HEK293 (cell line): Measurements from ENCODE around the gene KIF14.
A peak's percentile ranks its signal among the peaks of the same experiment; 100 is the strongest.

Experiments
- CTCF ChIA-PET: fragments of 350-600 bp; formaldehyde crosslinking; extraction: SDS; loops from one replicate; lab custom pipeline; 2021; ENCODE audit warnings: antibody characterized with exemption; lab: Yijun Ruan, JAX
- POLR2A ChIA-PET: fragments of 300-600 bp; formaldehyde crosslinking; extraction: SDS; loops from one replicate; lab custom pipeline; 2020; ENCODE audit warnings: antibody characterized with exemption, inconsistent platforms; lab: Yijun Ruan, JAX
- H3K27ac ChIP-seq: fragments of 200-500 bp; sonication (Bioruptor generic); 2 replicates; pipeline ENCODE4 v1.5.1; 2014; ENCODE audit warnings: low read depth, low read length, control low read depth, inconsistent platforms; ENCODE audit errors: extremely low read depth
- H3K36me3 ChIP-seq, 2 experiments: fragments of 200-500 bp in 1 of 2; sonication (Bioruptor generic) in 1 of 2; 1 replicate in 1 of 2; 2 replicates in 1 of 2; pipeline ENCODE4 v1.5.1; 2014 to 2017; ENCODE audit warnings: inconsistent platforms in 2 of 2, low read length in 2 of 2; ENCODE audit not compliant: control insufficient read depth in 2 of 2, insufficient read depth in 1 of 2
- H3K4me1 ChIP-seq: fragments of 200-500 bp; sonication (Bioruptor generic); 2 replicates; pipeline ENCODE4 v1.5.1; 2014; ENCODE audit warnings: mild to moderate bottlenecking, low read length, inconsistent platforms; ENCODE audit not compliant: control insufficient read depth, insufficient read depth
- H3K4me3 ChIP-seq: 2 replicates; pipeline ENCODE4 v1.5.1; 2011; ENCODE audit warnings: low read depth, mild to moderate bottlenecking, control low read depth, low read length, moderate library complexity
- H3K9me3 ChIP-seq: fragments of 200-500 bp; sonication (Bioruptor generic); 2 replicates; pipeline ENCODE4 v1.5.1; 2014; ENCODE audit warnings: low read depth, low read length, inconsistent platforms; ENCODE audit not compliant: control insufficient read depth, insufficient read depth
- ATF2 ChIP-seq: fragments of 450-650 bp; formaldehyde crosslinking; IDR thresholded peaks from 2 replicates; pipeline ENCODE4 v1.5.1; 2016; ENCODE audit warnings: missing biosample characterization, missing genetic modification characterization, low read depth
- BCL11A ChIP-seq: fragments of 450-650 bp; formaldehyde crosslinking; IDR thresholded peaks from 2 replicates; pipeline ENCODE4 v1.5.1; 2016; ENCODE audit warnings: low read depth, missing biosample characterization, missing genetic modification characterization
- CTCF ChIP-seq: fragments of 450-650 bp; formaldehyde crosslinking; IDR thresholded peaks from 2 replicates; pipeline ENCODE4 v1.5.1; 2016; ENCODE audit warnings: missing biosample characterization, missing genetic modification characterization
- GLI2 ChIP-seq: fragments of 450-650 bp; formaldehyde crosslinking; IDR thresholded peaks from 2 replicates; pipeline ENCODE4; 2017; ENCODE audit warnings: missing biosample characterization, missing genetic modification characterization, low read depth, borderline replicate concordance
- PBX3 ChIP-seq: sonication (generic); formaldehyde crosslinking; IDR thresholded peaks from 2 replicates; pipeline ENCODE4 v1.8.1; 2022; ENCODE audit warnings: mild to moderate bottlenecking, moderate library complexity, missing genetic modification reagents
- PRDM1 ChIP-seq: fragments of 450-650 bp; formaldehyde crosslinking; IDR thresholded peaks from 2 replicates; pipeline ENCODE4; 2016; ENCODE audit warnings: missing biosample characterization, missing genetic modification characterization
- PRDM10 ChIP-seq: fragments of 450-650 bp; formaldehyde crosslinking; IDR thresholded peaks from 2 replicates; pipeline ENCODE4 v1.5.1; 2016; ENCODE audit warnings: missing biosample characterization, missing genetic modification characterization
- PRDM6 ChIP-seq: fragments of 450-650 bp; formaldehyde crosslinking; IDR thresholded peaks from 2 replicates; pipeline ENCODE4 v1.5.1; 2017; ENCODE audit warnings: missing biosample characterization, missing genetic modification characterization
- ZBTB17 ChIP-seq: fragments of 450-650 bp; formaldehyde crosslinking; IDR thresholded peaks from 2 replicates; pipeline ENCODE4 v1.5.1; 2016; ENCODE audit warnings: missing biosample characterization, missing genetic modification characterization
- ZEB2 ChIP-seq: fragments of 450-650 bp; formaldehyde crosslinking; IDR thresholded peaks from 2 replicates; pipeline ENCODE4 v1.5.1; 2016; ENCODE audit warnings: missing biosample characterization, missing genetic modification characterization
- ZFP69B ChIP-seq: fragments of 450-650 bp; formaldehyde crosslinking; IDR thresholded peaks from 2 replicates; pipeline ENCODE4 v1.5.1; 2016; ENCODE audit warnings: missing biosample characterization, missing genetic modification characterization
- ZNF184 ChIP-seq: fragments of 450-650 bp; IDR thresholded peaks from 2 replicates; pipeline ENCODE4 v1.5.1; 2018; ENCODE audit warnings: missing biosample characterization, mild to moderate bottlenecking, missing genetic modification characterization
- ZNF2 ChIP-seq: fragments of 450-650 bp; formaldehyde crosslinking; IDR thresholded peaks from 2 replicates; pipeline ENCODE4 v1.5.1; 2016; ENCODE audit warnings: missing biosample characterization, missing genetic modification characterization
- ZNF266 ChIP-seq: fragments of 450-650 bp; formaldehyde crosslinking; IDR thresholded peaks from 2 replicates; pipeline ENCODE4 v1.5.1; 2016; ENCODE audit warnings: missing biosample characterization, missing genetic modification characterization, low read depth
- ZNF423 ChIP-seq: fragments of 450-650 bp; formaldehyde crosslinking; IDR thresholded peaks from 2 replicates; pipeline ENCODE4 v1.5.1; 2016; ENCODE audit warnings: missing biosample characterization, missing genetic modification characterization
- ZNF600 ChIP-seq: fragments of 450-650 bp; formaldehyde crosslinking; IDR thresholded peaks from 2 replicates; pipeline ENCODE4 v1.5.1; 2016; ENCODE audit warnings: missing biosample characterization, missing genetic modification characterization
- ZNF629 ChIP-seq: fragments of 450-650 bp; formaldehyde crosslinking; IDR thresholded peaks from 2 replicates; pipeline ENCODE4 v1.5.1; 2017; ENCODE audit warnings: missing biosample characterization, missing genetic modification characterization
- ZNF654 ChIP-seq: fragments of 450-650 bp; formaldehyde crosslinking; IDR thresholded peaks from 2 replicates; pipeline ENCODE4 v1.5.1; 2016; ENCODE audit warnings: low read depth, missing biosample characterization, missing genetic modification characterization
- ZNF660 ChIP-seq: fragments of 450-650 bp; IDR thresholded peaks from 2 replicates; pipeline ENCODE4 v1.5.1; 2018; ENCODE audit warnings: missing biosample characterization, mild to moderate bottlenecking, missing genetic modification characterization
- ZNF76 ChIP-seq: fragments of 450-650 bp; formaldehyde crosslinking; IDR thresholded peaks from 2 replicates; pipeline ENCODE4; 2016; ENCODE audit warnings: low read depth, missing biosample characterization, missing genetic modification characterization, borderline replicate concordance
- ZSCAN30 ChIP-seq: fragments of 450-650 bp; IDR thresholded peaks from 2 replicates; pipeline ENCODE4 v1.5.1; 2018; ENCODE audit warnings: missing biosample characterization, mild to moderate bottlenecking, missing genetic modification characterization, moderate library complexity

KIF14 gene

GRCh38 chr1:200518524-200518923 lies 102.0 kb downstream of the KIF14 start:
- TF ChIP-seq PRDM10 (tag by site-specific recombination) (no peak), ZNF600 (tag by site-specific recombination) (0 out of 2 replicates have a peak, but pooled peaks have one; percentile 25), BCL11A (tag by site-specific recombination) (0 out of 2 replicates have a peak, but pooled peaks have one; percentile 10), ZFP69B (tag by site-specific recombination) (no peak), ZNF629 (tag by site-specific recombination) (peak; percentile 69), ATF2 (tag by site-specific recombination) (0 out of 2 replicates have a peak, but pooled peaks have one; percentile 37), PRDM6 (0 out of 2 replicates have a peak, but pooled peaks have one; percentile 29)
- no peaks in the 10 kb centered on the region for H3K36me3 ChIP-seq
- POLR2A ChIA-PET = no interaction called here
- H3K27ac ChIP-seq = no peak overlapping the region
- no peaks in the 10 kb centered on the region for H3K4me1 ChIP-seq
- H3K9me3 ChIP-seq = no peaks in the 10 kb centered on the region
- CTCF ChIA-PET = interaction anchor here (0.6 to 1.6 kb wide), 3 partner anchors 9 to 973 kb away, joined by 3 to 7 read pairs (median 3); no protein-coding TSS in a partner anchor
- H3K4me3 ChIP-seq = no peak overlapping the region

GRCh38 chr1:200512191-200512590 lies 108.4 kb downstream of the KIF14 start:
- no peak for TF ChIP-seq PBX3
- TF ChIP-seq ZNF76 (tag by site-specific recombination) = no peak
- ChIA-PET CTCF (interaction anchor here (0.6 to 1.4 kb wide), 4 partner anchors 11 to 373 kb away, joined by 3 to 6 read pairs (median 4); no protein-coding TSS in a partner anchor), POLR2A (no interaction called here)
- H3K4me1 ChIP-seq = no peaks in the 10 kb centered on the region
- H3K27ac ChIP-seq = no peak overlapping the region
- H3K36me3 ChIP-seq = no peaks in the 10 kb centered on the region
- no peak overlapping the region for H3K4me3 ChIP-seq
- H3K9me3 ChIP-seq = no peaks in the 10 kb centered on the region

- 0 out of 2 replicates have a peak, but pooled peaks have one; percentile 56 for TF ChIP-seq ZSCAN30
- TF ChIP-seq ZNF423 (tag by site-specific recombination) = no peak
- TF ChIP-seq ZEB2 (tag by site-specific recombination) = 0 out of 2 replicates have a peak, but pooled peaks have one; percentile 26
- peak; percentile 85 for TF ChIP-seq CTCF
- TF ChIP-seq ZNF660 (tag by site-specific recombination) = peak; percentile 100
- peak; percentile 56 for TF ChIP-seq PRDM1 (tag by site-specific recombination)
- TF ChIP-seq GLI2 (tag by site-specific recombination) = no peak
- 0 out of 2 replicates have a peak, but pooled peaks have one; percentile 30 for TF ChIP-seq ZNF2
- 0 out of 2 replicates have a peak, but pooled peaks have one; percentile 42 for TF ChIP-seq ZNF184
- TF ChIP-seq ZNF654 (tag by site-specific recombination) = peak; percentile 99
- TF ChIP-seq ZNF266 (tag by site-specific recombination) = no peak
- TF ChIP-seq ZBTB17 (tag by site-specific recombination) = peak; percentile 19; the same call in 1 of the 2 replicates
- no peak overlapping the region for H3K4me3 ChIP-seq
- no peaks in the 10 kb centered on the region for H3K4me1 ChIP-seq
- ChIA-PET CTCF (interaction anchor here (0.6 to 2.8 kb wide), 24 partner anchors 8 to 1838 kb away, joined by 3 to 15 read pairs (median 4); no protein-coding TSS in a partner anchor), POLR2A (no interaction called here)
- no peak overlapping the region for H3K27ac ChIP-seq
- no peaks in the 10 kb centered on the region for H3K9me3 ChIP-seq
- H3K36me3 ChIP-seq = no peaks in the 10 kb centered on the region
These were observed 110.3 kb downstream of the KIF14 start for GRCh38 chr1:200510228-200510623.
